Measurements from ENCODE around the gene LRRC17.
A peak's percentile ranks its signal among the peaks of the same experiment; 100 is the strongest.

LRRC17 gene, protein sequence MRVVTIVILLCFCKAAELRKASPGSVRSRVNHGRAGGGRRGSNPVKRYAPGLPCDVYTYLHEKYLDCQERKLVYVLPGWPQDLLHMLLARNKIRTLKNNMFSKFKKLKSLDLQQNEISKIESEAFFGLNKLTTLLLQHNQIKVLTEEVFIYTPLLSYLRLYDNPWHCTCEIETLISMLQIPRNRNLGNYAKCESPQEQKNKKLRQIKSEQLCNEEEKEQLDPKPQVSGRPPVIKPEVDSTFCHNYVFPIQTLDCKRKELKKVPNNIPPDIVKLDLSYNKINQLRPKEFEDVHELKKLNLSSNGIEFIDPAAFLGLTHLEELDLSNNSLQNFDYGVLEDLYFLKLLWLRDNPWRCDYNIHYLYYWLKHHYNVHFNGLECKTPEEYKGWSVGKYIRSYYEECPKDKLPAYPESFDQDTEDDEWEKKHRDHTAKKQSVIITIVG

DNA sequence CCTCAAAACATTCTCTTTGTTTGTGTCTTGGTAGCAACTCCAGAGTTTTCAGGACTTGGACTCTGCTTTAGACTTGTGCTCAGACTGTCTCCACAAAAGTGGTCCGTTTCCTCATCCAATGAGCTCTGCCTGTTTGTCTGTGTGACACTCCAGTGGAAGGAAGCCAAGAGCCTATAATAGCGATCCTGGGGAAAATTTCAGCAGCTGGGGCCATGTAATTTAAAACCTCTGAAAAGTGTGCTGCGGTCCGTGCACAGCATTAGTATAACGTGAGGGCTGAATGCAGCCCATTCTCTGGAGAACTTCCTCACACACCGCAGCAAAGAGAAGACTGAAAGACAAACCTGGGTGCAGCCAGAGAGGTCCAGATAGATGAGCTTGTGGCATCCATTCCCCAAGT, at the start of gene LRRC17:
TSS of gene LRRC17 (plus strand) at position 259 of the 400 bp plus-strand sequence. CDS start 20,914 bp downstream, outside the sequence.
- DNase-seq (ENCODE audit: low read depth), result peak; percentile 86
- peak within 1 kb of the TSS; percentile 38 for H3K4me3 ChIP-seq (ENCODE audit: low read depth, low read length)
- in situ Hi-C loops (cut with HindIII; ENCODE audit: low sequenced_read_pairs), result no loop called here
- TF ChIP-seq, protein P1, sequence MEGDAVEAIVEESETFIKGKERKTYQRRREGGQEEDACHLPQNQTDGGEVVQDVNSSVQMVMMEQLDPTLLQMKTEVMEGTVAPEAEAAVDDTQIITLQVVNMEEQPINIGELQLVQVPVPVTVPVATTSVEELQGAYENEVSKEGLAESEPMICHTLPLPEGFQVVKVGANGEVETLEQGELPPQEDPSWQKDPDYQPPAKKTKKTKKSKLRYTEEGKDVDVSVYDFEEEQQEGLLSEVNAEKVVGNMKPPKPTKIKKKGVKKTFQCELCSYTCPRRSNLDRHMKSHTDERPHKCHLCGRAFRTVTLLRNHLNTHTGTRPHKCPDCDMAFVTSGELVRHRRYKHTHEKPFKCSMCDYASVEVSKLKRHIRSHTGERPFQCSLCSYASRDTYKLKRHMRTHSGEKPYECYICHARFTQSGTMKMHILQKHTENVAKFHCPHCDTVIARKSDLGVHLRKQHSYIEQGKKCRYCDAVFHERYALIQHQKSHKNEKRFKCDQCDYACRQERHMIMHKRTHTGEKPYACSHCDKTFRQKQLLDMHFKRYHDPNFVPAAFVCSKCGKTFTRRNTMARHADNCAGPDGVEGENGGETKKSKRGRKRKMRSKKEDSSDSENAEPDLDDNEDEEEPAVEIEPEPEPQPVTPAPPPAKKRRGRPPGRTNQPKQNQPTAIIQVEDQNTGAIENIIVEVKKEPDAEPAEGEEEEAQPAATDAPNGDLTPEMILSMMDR (IDR thresholded peaks at IDR 0.05; ENCODE audit: low read depth, low read length, missing control alignments), result no peak

DNA sequence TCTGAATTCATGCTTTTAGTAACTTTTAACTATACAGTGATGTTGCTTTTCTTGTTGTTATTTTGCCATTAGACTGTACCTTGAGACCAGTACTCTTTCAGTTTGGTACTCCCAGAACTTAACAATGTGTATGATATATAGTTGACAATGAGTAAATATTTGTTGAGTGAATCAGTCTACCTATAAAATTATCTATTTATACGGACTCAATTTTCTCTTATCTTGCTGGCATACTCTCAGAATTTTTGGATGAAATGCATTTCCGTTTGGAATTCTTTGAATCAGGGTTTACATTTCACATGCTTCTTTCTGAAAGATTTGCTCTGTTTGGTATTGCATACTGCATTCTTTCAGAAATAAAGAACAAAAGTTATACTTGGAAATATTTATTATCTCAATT, 47.8 kb upstream of the LRRC17 start:
- DNase-seq (ENCODE audit: low read depth), result no peak
- in situ Hi-C loops (cut with HindIII; ENCODE audit: low sequenced_read_pairs), result loop anchor here (5.0 kb wide), 1 partner anchor 43 kb away; no protein-coding TSS in a partner anchor
- H3K4me3 ChIP-seq (ENCODE audit: low read depth, low read length), result no peak overlapping the region
- TF ChIP-seq, protein P1 (IDR thresholded peaks at IDR 0.05; ENCODE audit: low read depth, low read length, missing control alignments), result no peak

DNA sequence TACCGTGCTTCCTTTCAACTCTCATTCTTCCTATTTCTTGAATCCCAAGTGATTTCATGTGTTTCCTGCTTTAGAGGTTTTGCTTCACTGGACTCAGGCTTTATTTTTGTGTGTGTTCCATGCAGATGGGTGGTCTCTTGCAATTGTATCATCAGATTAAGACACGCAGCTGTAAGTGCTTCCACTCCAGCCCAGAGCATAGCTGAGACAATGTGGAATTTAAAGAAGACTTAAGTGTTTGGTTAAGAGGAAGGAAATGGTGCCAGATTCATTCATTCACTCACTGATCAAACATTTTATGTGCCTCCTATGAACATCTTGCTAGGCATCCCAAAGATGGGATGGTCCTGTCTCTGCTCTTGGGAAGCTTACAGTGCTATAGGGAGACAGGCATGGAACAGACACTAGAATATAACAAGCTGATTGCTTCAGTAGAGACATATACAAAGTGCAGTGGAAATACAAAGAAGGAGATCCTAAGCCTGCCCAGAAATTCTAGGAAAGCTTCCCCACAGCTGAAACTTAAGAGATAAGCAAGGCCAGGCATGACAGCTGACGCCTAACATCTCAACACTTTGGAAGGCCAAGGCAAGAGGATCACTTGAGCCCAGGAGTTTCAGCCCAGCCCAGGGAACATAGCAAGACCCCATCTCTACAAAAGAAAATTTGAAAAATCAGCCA, 46.1 kb upstream of the LRRC17 start:
- in situ Hi-C loops (cut with HindIII; ENCODE audit: low sequenced_read_pairs), result loop anchor here (5.0 kb wide), 1 partner anchor 44 kb away; no protein-coding TSS in a partner anchor
- TF ChIP-seq, protein P1 (IDR thresholded peaks at IDR 0.05; ENCODE audit: low read depth, low read length, missing control alignments), result no peak
- no peak for DNase-seq (ENCODE audit: low read depth)
- no peak overlapping the region for H3K4me3 ChIP-seq (ENCODE audit: low read depth, low read length)

DNA sequence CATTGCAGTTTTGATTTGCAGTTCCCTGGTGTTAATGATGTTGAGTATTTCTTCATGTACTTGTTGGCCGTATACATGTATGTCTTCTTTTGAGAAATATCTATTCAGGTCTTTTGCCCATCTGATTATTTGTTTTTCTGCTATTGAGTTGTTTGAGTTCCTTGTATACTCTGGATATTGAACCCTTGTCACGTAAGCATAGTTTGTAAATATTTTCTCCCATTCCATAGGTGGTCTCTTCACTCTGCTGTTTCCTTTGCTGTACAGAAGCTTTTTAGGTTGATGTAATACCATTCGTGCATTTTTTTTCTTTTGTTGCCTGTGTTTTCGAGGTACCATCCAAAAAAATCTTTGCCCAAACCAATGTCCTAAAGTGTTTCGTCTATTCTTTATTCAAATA, 43.6 kb upstream of the LRRC17 start:
- TF ChIP-seq, protein P1 (IDR thresholded peaks at IDR 0.05; ENCODE audit: low read depth, low read length, missing control alignments), result no peak
- DNase-seq (ENCODE audit: low read depth), result no peak
- in situ Hi-C loops (cut with HindIII; ENCODE audit: low sequenced_read_pairs), result loop anchor here (5.0 kb wide), 1 partner anchor 47 kb away; no protein-coding TSS in a partner anchor
- no peak overlapping the region for H3K4me3 ChIP-seq (ENCODE audit: low read depth, low read length)

DNA sequence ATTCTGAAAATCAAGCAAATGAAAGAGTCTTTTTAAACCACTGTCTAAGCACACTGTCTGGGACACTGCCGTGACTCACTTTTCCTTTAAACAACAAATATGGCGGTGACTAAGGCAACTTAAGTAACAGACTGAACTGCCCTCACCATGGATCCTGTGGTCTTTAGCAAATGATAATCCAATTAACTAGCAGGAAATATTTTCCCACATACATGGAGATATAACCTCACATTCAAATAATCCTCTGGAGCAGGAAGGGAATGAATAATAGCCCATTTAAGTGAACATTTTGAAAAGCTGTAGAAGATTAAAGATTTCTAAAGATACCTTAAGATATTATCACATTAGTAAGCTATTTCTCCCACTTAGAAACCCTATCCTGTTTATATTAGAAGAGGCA, 40.3 kb upstream of the LRRC17 start:
- peak; percentile 88 for DNase-seq (ENCODE audit: low read depth)
- in situ Hi-C loops (cut with HindIII; ENCODE audit: low sequenced_read_pairs), result no loop called here
- TF ChIP-seq, protein P1 (IDR thresholded peaks at IDR 0.05; ENCODE audit: low read depth, low read length, missing control alignments), result no peak
- H3K4me3 ChIP-seq (ENCODE audit: low read depth, low read length), result no peak overlapping the region

DNA sequence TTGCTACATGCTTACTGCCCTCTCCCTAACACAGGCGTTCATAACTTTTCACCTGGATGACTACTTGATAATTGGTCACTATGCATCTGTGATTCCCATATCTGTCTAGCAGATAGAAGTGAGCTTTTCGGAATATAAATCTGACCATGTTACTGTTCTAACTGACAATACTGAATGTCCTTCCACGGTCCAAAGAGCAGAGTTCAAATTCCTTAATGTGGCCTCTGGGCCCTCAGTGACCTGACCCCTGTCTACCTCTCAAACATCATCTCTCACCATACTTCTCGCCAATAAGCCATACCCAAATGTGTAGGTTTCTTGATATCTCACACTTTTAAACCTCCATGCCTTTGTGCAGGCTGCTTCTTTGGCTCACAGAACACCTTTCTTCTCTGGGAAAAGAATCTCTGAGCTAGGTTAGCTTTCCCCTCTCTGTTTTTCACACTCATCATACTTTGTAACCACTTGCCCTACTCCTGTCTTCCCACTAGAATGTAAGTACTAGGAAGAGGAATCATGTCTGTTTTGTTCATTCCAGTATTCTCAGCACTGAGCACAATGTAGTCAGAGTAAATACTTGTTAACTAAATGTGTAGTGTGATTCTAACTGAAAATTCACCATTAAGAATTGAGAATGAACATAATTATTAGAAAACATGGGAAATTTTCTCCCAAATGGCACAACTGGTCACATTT, 39.2 kb upstream of the LRRC17 start:
- TF ChIP-seq, protein P1 (IDR thresholded peaks at IDR 0.05; ENCODE audit: low read depth, low read length, missing control alignments), result no peak
- in situ Hi-C loops (cut with HindIII; ENCODE audit: low sequenced_read_pairs), result no loop called here
- no peak for DNase-seq (ENCODE audit: low read depth)
- no peak overlapping the region for H3K4me3 ChIP-seq (ENCODE audit: low read depth, low read length)
